ENCODE results near the gene PPP1R11. TPM values are rescaled to one million over a fixed set of nuclear protein-coding genes. Genes with fewer than 3 reads are reported as not detected.

PPP1R11 gene
- total and polyA plus RNA-seq, 2 of the 13 experiments (the other 11 are each of a cell fraction or from before 2014, with no cell fraction given): 32.1 to 58.9 TPM

DNA sequence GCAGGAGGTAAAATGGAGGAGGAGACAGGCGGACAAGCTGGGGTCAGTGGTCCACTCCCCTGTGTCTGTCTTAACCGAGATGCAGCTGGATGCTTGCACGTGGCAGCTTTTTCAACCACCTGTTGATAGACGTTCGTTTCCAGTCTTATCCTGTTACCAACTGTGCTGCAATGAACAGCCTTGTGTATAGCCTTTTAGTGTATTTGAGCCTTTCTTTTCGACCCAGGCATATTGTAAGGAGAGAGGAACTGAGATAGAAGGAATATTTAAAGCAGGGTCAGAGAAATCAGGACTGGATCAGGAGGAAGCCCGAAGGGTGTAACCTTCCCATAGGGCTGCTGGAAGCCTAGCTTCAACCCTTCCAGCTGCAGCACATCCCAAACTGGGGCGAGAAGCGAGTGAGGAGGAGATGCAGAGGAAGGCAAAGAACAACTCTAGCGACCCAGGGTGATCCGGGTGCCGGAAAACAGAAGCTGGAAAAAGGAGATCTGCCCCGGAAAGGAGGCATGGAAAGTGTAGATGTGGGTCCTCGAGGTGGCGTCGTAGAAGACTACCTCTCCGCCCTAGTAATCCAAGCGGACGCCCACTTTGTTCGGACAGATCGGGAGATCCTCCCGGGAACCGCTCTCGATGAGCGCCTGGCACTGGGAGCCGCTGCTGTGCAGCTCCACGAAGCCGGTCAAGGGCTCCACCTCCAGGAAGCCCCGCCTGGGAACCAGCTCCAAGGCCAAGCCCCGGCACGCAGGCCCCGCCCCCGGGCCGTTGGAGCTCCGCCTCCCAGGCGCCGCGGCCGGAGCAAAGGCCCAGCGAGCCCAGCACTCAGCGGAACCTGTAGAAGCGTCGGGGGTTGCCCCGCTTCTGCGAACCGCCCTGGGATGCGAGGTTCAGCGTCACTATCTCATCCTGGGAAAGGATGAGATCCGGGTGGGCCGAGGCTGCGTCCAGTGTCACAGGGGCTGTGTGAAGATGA, 34.7 kb downstream of the PPP1R11 start (continued):
- TF ChIP-seq, protein P1, sequence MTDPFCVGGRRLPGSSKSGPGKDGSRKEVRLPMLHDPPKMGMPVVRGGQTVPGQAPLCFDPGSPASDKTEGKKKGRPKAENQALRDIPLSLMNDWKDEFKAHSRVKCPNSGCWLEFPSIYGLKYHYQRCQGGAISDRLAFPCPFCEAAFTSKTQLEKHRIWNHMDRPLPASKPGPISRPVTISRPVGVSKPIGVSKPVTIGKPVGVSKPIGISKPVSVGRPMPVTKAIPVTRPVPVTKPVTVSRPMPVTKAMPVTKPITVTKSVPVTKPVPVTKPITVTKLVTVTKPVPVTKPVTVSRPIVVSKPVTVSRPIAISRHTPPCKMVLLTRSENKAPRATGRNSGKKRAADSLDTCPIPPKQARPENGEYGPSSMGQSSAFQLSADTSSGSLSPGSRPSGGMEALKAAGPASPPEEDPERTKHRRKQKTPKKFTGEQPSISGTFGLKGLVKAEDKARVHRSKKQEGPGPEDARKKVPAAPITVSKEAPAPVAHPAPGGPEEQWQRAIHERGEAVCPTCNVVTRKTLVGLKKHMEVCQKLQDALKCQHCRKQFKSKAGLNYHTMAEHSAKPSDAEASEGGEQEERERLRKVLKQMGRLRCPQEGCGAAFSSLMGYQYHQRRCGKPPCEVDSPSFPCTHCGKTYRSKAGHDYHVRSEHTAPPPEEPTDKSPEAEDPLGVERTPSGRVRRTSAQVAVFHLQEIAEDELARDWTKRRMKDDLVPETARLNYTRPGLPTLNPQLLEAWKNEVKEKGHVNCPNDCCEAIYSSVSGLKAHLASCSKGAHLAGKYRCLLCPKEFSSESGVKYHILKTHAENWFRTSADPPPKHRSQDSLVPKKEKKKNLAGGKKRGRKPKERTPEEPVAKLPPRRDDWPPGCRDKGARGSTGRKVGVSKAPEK (CRISPR knock-in tag; IDR thresholded peaks at IDR 0.05; ENCODE audit: borderline replicate concordance): no peak
- no peak for TF ChIP-seq ZFP37 (CRISPR knock-in tag; IDR thresholded peaks at IDR 0.05; ENCODE audit: borderline replicate concordance)
- TF ChIP-seq, protein P2, sequence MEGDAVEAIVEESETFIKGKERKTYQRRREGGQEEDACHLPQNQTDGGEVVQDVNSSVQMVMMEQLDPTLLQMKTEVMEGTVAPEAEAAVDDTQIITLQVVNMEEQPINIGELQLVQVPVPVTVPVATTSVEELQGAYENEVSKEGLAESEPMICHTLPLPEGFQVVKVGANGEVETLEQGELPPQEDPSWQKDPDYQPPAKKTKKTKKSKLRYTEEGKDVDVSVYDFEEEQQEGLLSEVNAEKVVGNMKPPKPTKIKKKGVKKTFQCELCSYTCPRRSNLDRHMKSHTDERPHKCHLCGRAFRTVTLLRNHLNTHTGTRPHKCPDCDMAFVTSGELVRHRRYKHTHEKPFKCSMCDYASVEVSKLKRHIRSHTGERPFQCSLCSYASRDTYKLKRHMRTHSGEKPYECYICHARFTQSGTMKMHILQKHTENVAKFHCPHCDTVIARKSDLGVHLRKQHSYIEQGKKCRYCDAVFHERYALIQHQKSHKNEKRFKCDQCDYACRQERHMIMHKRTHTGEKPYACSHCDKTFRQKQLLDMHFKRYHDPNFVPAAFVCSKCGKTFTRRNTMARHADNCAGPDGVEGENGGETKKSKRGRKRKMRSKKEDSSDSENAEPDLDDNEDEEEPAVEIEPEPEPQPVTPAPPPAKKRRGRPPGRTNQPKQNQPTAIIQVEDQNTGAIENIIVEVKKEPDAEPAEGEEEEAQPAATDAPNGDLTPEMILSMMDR (CRISPR knock-in tag; IDR thresholded peaks at IDR 0.05): peak; percentile 74
- TF ChIP-seq, protein P3, sequence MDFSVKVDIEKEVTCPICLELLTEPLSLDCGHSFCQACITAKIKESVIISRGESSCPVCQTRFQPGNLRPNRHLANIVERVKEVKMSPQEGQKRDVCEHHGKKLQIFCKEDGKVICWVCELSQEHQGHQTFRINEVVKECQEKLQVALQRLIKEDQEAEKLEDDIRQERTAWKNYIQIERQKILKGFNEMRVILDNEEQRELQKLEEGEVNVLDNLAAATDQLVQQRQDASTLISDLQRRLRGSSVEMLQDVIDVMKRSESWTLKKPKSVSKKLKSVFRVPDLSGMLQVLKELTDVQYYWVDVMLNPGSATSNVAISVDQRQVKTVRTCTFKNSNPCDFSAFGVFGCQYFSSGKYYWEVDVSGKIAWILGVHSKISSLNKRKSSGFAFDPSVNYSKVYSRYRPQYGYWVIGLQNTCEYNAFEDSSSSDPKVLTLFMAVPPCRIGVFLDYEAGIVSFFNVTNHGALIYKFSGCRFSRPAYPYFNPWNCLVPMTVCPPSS (IDR thresholded peaks at IDR 0.05): no peak
- TF ChIP-seq, protein P4, sequence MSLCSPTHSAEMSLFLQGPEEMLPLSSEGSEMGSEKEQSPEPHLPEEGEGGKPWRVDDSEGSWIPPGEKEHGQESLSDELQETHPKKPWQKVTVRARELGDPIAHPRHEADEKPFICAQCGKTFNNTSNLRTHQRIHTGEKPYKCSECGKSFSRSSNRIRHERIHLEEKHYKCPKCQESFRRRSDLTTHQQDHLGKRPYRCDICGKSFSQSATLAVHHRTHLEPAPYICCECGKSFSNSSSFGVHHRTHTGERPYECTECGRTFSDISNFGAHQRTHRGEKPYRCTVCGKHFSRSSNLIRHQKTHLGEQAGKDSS (CRISPR knock-in tag; IDR thresholded peaks at IDR 0.05; ENCODE audit: borderline replicate concordance, low read depth): 0 out of 2 replicates have a peak, but pooled peaks have one; percentile 19
- TF ChIP-seq ZSCAN30 (CRISPR knock-in tag; IDR thresholded peaks at IDR 0.05): 0 out of 2 replicates have a peak, but pooled peaks have one; percentile 71
- no peak for TF ChIP-seq NPAS2 (CRISPR knock-in tag; IDR thresholded peaks at IDR 0.05; ENCODE audit: borderline replicate concordance)
- TF ChIP-seq FOSL2 (CRISPR knock-in tag; IDR thresholded peaks at IDR 0.05): peak; percentile 58
- peak; percentile 72 for TF ChIP-seq ZNF878 (CRISPR knock-in tag; IDR thresholded peaks at IDR 0.05)
- TF ChIP-seq BORCS8-MEF2B (CRISPR knock-in tag; IDR thresholded peaks at IDR 0.05): peak; percentile 62; the same call in 1 of the 2 replicates
- TF ChIP-seq SP5 (CRISPR knock-in tag; IDR thresholded peaks at IDR 0.05; ENCODE audit: borderline replicate concordance, low read depth): peak; percentile 88; the same call in 1 of the 2 replicates
- TF ChIP-seq ZNF564 (CRISPR knock-in tag; IDR thresholded peaks at IDR 0.05): 0 out of 2 replicates have a peak, but pooled peaks have one; percentile 31
- TF ChIP-seq, protein P5, sequence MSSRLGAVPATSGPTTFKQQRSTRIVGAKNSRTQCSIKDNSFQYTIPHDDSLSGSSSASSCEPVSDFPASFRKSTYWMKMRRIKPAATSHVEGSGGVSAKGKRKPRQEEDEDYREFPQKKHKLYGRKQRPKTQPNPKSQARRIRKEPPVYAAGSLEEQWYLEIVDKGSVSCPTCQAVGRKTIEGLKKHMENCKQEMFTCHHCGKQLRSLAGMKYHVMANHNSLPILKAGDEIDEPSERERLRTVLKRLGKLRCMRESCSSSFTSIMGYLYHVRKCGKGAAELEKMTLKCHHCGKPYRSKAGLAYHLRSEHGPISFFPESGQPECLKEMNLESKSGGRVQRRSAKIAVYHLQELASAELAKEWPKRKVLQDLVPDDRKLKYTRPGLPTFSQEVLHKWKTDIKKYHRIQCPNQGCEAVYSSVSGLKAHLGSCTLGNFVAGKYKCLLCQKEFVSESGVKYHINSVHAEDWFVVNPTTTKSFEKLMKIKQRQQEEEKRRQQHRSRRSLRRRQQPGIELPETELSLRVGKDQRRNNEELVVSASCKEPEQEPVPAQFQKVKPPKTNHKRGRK (CRISPR knock-in tag; IDR thresholded peaks at IDR 0.05): no peak; the same call in 1 of the 2 replicates
- TF ChIP-seq, protein P6, sequence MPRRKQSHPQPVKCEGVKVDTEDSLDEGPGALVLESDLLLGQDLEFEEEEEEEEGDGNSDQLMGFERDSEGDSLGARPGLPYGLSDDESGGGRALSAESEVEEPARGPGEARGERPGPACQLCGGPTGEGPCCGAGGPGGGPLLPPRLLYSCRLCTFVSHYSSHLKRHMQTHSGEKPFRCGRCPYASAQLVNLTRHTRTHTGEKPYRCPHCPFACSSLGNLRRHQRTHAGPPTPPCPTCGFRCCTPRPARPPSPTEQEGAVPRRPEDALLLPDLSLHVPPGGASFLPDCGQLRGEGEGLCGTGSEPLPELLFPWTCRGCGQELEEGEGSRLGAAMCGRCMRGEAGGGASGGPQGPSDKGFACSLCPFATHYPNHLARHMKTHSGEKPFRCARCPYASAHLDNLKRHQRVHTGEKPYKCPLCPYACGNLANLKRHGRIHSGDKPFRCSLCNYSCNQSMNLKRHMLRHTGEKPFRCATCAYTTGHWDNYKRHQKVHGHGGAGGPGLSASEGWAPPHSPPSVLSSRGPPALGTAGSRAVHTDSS (CRISPR knock-in tag; conservative IDR thresholded peaks at IDR 0.05): no peak
- TF ChIP-seq YY1 (IDR thresholded peaks at IDR 0.05; ENCODE audit: insufficient read depth, insufficient replicate concordance, low read depth, low read length): peak; percentile 68
